ENCODE data around the gene PRKG1.

The PRKG1 gene

GRCh38 chr10:51077074-51077473, 2.8 kb downstream of the PRKG1 start:
- DNase-seq: no peak

GRCh38 chr10:51077507-51077906, 3.2 kb downstream of the PRKG1 start:
- no peak for DNase-seq

- no peak for DNase-seq
These were observed 5.0 kb downstream of the PRKG1 start for GRCh38 chr10:51079331-51079730.

- no peak for DNase-seq
These were observed 5.5 kb downstream of the PRKG1 start for GRCh38 chr10:51079766-51080165.

GRCh38 chr10:51080311-51081006, 6.2 kb downstream of the PRKG1 start:
- no peak for DNase-seq

GRCh38 chr10:51082857-51083256, 8.6 kb downstream of the PRKG1 start:
- no peak for DNase-seq

GRCh38 chr10:51083356-51083853, 9.1 kb downstream of the PRKG1 start:
- DNase-seq: no peak

- DNase-seq: no peak
These were observed 10.9 kb downstream of the PRKG1 start for GRCh38 chr10:51085204-51085603.

- no peak for DNase-seq
These were observed 12.4 kb downstream of the PRKG1 start for GRCh38 chr10:51086710-51087109.

GRCh38 chr10:51087114-51087513, 12.8 kb downstream of the PRKG1 start:
- DNase-seq: no peak

GRCh38 chr10:51090190-51090589, 15.9 kb downstream of the PRKG1 start:
- DNase-seq: no peak

- no peak for DNase-seq
These were observed 18.1 kb downstream of the PRKG1 start for GRCh38 chr10:51092402-51092801.

GRCh38 chr10:51095444-51095843, 21.2 kb downstream of the PRKG1 start:
- DNase-seq: no peak

GRCh38 chr10:51097546-51097945, 23.3 kb downstream of the PRKG1 start:
- no peak for DNase-seq

- no peak for DNase-seq
These were observed 25.9 kb downstream of the PRKG1 start for GRCh38 chr10:51100221-51100620.

- DNase-seq: no peak
These were observed 29.4 kb downstream of the PRKG1 start for GRCh38 chr10:51103554-51104217.

GRCh38 chr10:51106311-51106945, 32.1 kb downstream of the PRKG1 start:
- no peak for DNase-seq

- no peak for DNase-seq
These were observed 34.1 kb downstream of the PRKG1 start for GRCh38 chr10:51108406-51108805.

- DNase-seq: no peak
These were observed 35.7 kb downstream of the PRKG1 start for GRCh38 chr10:51109801-51110533.

- no peak for DNase-seq
These were observed 37.7 kb downstream of the PRKG1 start for GRCh38 chr10:51112013-51112412.

- no peak for DNase-seq
These were observed 38.7 kb downstream of the PRKG1 start for GRCh38 chr10:51113007-51113406.

- DNase-seq: no peak
These were observed 42.9 kb downstream of the PRKG1 start for GRCh38 chr10:51117053-51117660.

- no peak for DNase-seq
These were observed 43.5 kb downstream of the PRKG1 start for GRCh38 chr10:51117794-51118193.

Measured in NCI-H2081 treated with DMSO at 0.1 percent for 48 hours (cell line).